PC-9 (cell line): Measurements from ENCODE around the gene PAM.

Source experiments
- EZH2 ChIP-seq: fragments of 200-600 bp; sonication (generic); IDR thresholded peaks from 2 replicates; pipeline ENCODE4 v1.8.0; 2017; ENCODE audit warnings: antibody characterized with exemption, low read depth
- TF ChIP-seq, protein P1 (sequence below): fragments of 200-600 bp; sonication (generic); conservative IDR thresholded peaks from 2 replicates; pipeline ENCODE4 v1.6.1; 2017; ENCODE audit warnings: mixed run types, antibody characterized with exemption, mild to moderate bottlenecking, moderate library complexity

DNA sequence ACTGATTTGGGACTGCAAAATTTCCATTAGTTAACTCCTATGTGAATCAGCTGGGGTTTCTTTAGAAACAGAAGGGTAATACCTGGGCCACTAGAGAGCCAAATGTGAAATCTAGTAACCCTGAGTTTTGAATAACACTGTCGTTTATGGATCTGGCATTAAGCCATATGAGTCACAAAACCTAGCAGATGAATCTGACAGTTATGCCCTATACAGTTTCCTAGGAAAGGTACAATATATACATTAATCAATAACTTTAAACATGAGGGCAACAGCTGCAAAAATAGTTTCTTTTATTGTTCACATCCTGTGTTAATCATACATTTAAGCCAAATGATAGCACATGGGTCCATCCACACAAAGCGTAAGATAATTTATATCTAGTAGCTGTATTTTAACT is 56.9 kb downstream of the PAM start:
- TF ChIP-seq, protein P1, sequence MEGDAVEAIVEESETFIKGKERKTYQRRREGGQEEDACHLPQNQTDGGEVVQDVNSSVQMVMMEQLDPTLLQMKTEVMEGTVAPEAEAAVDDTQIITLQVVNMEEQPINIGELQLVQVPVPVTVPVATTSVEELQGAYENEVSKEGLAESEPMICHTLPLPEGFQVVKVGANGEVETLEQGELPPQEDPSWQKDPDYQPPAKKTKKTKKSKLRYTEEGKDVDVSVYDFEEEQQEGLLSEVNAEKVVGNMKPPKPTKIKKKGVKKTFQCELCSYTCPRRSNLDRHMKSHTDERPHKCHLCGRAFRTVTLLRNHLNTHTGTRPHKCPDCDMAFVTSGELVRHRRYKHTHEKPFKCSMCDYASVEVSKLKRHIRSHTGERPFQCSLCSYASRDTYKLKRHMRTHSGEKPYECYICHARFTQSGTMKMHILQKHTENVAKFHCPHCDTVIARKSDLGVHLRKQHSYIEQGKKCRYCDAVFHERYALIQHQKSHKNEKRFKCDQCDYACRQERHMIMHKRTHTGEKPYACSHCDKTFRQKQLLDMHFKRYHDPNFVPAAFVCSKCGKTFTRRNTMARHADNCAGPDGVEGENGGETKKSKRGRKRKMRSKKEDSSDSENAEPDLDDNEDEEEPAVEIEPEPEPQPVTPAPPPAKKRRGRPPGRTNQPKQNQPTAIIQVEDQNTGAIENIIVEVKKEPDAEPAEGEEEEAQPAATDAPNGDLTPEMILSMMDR, result no peak
- no peak for TF ChIP-seq EZH2
